NCI-H526 treated with DMSO at 0.1 percent for 48 hours (cell line): ENCODE data around the gene POM121.
"Not testable (repeated sequence)": the region's sequence is repeated elsewhere in the genome, so short reads cannot be mapped to it uniquely, and the experiment has no call there.

Source experiments
- DNase-seq: peaks from one replicate; lab custom pipeline; 2025; lab: John Stamatoyannopoulos, UW

POM121 gene

DNA sequence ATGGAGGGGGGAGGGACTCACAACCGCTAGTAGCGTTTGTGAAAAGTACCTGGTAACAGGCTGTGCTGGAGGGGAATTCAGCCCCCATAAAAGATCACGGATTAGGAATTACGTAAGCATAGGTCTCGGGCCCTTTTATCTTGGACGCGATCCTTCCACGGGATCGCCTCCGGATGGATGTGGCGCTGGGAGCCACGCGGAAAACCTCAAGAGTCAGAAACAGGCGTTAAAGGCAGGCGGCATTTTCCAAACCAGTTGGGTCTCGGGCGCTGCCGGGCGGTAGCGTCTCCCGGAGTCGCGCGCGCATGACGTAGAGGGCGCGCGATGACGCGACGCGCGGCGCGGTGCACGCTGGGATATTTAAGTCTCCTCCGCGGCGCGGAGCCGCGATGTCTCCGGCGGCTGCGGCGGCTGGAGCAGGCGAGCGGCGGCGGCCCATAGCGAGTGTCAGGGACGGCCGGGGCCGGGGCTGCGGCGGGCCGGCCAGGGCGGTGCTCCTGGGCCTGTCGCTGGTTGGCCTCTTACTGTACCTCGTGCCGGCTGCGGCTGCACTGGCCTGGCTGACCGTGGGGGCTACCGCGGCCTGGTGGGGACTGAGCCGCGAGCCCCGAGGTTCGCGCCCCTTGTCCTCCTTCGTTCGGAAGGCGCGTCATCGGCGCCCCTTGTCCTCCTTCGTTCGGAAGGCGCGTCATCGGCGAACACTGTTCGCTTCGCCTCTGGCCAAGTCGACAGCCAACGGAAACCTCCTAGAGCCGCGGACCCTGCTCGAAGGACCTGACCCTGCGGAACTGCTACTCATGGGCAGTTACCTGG lies at the start of gene POM121:
Gene POM121, plus strand, starts transcription at position 363 of the 813 bp plus-strand sequence. Its CDS starts 27 bp downstream, at position 390.
- peak; percentile 54 for DNase-seq

DNA sequence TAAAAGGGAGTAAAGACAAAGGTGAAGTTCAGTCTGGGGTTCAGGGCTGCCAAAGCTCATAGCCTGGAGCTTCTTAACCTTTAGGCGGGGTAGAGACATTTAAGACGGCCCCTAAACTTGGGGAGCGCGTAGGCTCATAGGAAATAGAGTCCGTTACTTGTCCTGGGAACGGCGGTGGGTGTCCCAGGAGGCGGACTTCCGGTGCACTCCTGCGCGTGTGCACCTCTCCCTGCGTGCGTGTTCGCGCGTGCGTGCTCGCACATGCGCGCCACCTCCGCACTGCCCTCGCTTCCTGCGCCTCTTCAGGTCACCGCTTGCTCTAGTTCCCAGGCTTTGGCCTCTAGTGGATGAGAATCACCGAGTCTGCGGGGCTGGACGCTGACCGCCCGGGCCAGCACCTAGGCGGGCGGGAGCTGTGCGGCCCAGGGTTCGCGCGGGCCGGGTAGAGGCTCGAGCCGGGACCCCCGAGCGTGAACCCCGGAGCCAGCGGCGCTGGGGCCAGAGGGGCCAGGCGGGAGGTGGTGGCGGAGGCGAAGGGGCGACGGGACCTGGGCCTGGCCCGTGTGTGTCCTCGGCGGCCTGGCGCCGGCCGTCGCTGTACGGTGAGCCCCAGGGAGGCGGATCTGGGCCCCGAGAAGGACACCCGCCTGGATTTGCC lies 45.7 kb upstream of the POM121 start:
- DNase-seq = peak; percentile 31

DNA sequence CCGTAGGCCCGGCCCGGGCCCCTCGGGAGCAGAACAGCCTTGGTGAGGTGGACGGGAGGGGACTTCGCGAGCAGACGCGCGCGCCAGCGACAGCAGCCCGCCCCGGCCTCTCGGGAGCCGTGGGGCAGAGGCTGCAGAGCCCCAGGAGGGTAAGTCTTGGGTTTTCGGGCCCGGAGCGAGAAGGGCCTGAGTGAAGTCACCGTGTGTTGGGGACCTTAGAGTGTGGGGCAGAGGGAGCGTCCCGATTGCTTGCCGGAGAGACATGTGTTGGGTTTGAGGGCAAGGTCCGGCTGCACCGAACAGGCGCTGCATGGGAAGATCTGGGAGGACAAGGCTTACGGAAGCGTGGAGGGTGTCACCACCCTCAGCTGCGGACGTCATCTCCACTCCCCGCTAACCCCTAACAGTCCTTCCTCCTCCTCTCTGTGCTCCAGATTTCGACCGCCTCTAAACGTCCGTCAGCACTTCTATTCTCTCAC lies 45.1 kb upstream of the POM121 start:
- peak; percentile 12 for DNase-seq

DNA sequence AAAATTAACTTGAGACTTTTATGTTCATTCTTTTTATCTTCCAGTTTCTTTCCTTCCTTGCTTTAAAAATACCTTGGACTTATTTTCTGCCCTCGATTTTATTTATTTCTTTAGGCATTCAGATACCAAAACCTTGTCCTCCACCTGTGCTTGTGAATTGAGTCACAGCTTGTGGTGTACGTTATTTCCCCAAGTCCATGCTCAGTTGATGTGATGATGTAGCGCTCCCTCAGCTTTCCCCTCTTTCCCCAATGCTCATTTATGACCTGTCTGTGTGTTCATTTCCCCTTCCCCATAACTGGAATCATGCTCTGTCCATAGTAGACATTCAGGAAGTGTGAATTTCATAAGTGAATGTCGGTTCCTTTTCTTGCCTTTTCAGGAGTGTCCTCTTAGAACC lies 33.1 kb upstream of the POM121 start:
- not testable (repeated sequence) for DNase-seq

- DNase-seq = not testable (repeated sequence)
These were observed 20.2 kb upstream of the POM121 start for GRCh38 chr7:72904740-72905139.

DNA sequence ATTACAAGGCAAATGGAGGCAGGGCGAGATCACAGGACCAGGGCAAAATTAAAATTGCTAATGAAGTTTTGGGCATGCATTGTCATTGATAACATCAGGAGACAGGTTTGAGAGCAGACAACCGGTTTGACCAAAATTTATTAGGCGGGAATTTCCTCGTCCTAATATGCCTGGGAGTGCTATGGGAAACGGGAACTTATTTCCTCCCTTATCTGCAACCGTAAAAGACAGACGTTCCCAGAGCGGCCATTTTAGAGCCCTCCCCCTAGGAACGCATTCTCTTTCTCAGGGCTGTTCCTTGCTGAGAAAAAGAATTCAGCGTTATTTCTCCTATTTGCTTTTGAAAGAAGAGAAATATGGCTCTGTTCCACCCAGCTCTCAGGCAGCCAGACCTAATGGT lies 16.5 kb upstream of the POM121 start:
- DNase-seq = not testable (repeated sequence)

GRCh38 chr7:72911395-72911794 lies 13.5 kb upstream of the POM121 start:
- DNase-seq = not testable (repeated sequence)

GRCh38 chr7:72913750-72914149 lies 11.1 kb upstream of the POM121 start:
- not testable (repeated sequence) for DNase-seq

DNA sequence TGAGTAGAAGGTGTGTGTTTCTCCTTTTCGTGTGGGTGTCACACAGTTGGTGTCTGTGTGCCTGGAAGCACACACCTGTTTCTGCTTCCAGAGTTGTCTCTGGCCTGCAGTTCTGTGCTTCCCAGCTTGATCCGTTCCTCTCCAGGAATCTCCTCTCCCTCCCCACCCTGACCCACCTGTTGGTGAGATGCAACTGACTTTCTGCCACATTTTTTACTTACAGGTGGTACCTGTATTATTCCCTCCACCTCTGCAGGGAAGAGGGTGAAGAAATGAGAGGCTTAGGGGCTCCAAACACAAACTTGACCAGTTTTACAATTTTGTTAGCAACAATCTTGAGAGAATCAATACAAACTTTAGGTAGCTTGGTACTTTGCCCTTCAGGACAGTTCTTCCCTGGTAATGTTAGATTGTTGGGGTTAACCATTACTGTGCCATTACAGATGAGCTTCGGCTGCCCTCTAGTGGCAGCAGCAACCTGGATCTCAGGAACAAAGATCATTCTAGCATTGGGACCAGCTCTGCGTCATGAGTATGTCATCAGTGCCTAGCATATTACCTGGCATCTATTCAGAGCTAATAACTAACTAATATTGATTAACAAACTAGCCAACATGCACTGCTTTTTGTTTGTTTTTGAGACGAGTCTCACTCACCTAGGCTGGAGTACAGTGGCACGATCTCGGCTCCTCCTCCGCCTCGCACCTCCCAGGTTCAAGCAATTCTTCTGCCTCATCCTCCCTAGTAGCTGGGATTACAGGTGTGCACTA lies 10.0 kb upstream of the POM121 start:
- peak; percentile 1 for DNase-seq

GRCh38 chr7:72919256-72919775 lies 5.6 kb upstream of the POM121 start:
- DNase-seq = no peak

DNA sequence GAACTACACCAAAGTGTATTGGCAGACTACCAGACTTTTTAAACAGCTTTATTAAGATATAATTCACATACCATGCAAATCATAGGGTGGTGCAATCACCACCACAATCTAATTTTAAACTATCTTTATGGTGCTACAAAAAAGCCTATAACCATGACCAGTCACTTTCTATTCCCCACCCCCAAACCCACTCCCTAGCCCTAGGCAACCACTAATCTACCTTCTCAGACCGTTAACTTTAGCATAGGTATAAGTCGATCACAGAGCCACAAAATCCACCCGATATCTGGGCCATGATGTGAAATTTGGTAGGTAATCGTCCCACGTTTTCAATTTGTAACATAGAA lies 536 bp upstream of the POM121 start:
- DNase-seq = no peak

DNA sequence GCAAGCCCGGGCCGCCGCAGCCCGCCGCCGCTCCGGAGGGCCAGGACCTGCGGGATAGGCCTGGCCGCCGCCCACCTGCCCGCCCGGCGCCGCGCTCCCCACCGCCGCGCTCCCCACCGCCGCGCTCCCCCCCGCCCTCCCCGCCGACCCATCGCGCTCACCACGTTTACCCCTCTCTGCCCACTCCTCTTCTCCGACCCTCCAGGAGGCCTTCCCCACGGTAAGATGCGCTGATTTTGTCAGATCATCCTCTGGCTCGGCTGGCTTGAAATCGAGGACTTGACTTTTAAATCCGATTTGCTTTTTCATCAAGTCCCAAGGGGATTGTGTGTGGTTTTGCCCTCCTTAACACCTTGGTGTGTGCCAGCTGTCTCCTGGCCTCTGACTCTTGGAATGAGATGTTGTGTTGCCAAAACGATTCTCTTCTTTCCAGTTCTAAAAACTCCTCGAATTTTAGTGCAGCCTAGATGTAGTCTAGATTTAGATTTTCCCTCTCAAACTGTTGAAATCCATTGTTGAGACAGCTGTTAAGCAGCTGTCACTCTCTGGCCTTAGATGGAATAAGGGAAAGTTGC lies 738 bp downstream of the POM121 start:
- no peak for DNase-seq

GRCh38 chr7:72927791-72928190 lies 2.9 kb downstream of the POM121 start:
- DNase-seq = not testable (repeated sequence)

- not testable (repeated sequence) for DNase-seq
These were observed 3.3 kb downstream of the POM121 start for GRCh38 chr7:72928216-72928615.

GRCh38 chr7:72942022-72942705 lies 17.3 kb downstream of the POM121 start:
- DNase-seq = not testable (repeated sequence)

DNA sequence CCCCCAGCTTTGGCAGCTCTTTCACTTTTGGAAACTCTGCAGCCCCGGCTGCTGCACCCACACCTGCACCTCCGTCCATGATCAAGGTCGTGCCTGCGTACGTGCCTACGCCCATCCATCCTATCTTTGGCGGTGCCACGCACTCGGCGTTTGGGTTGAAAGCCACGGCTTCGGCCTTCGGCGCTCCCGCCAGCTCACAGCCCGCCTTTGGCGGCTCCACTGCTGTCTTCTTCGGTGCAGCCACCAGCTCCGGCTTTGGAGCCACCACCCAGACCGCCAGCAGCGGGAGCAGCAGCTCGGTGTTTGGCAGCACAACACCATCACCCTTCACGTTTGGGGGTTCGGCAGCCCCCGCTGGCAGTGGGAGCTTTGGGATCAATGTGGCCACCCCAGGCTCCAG lies 18.1 kb downstream of the POM121 start:
- DNase-seq = not testable (repeated sequence)

GRCh38 chr7:72944937-72945336 lies 20.0 kb downstream of the POM121 start:
- not testable (repeated sequence) for DNase-seq

- not testable (repeated sequence) for DNase-seq
These were observed 20.7 kb downstream of the POM121 start for GRCh38 chr7:72945597-72945996.

- not testable (repeated sequence) for DNase-seq
These were observed 21.3 kb downstream of the POM121 start for GRCh38 chr7:72946130-72946745.

DNA sequence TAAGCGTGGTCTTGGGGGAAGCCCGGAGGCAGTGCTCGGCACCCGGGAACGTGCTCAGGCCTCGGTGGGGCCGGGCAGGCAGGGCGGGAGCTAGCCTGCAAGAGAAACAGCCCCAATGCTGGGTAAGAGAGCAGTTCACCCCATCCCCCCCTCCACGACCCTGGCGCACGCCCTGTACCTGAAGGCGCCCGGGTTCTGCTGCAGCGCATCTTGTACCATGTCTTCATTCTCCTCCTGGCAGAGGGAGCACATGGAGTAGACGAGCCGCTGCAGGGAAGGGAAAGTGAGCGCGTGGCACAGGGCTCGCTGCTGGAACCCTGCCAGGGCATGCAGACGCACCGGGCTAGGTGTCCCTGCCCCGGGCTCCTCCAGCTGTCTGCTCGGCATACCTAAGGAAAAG lies 23.8 kb downstream of the POM121 start:
- DNase-seq = not testable (repeated sequence)

- not testable (repeated sequence) for DNase-seq
These were observed 24.4 kb downstream of the POM121 start for GRCh38 chr7:72949276-72949675.
